GM19328 (cell line): ENCODE data around the gene SPOCK1.

Experiments
- ATAC-seq: cut with Tn5 transposase; IDR thresholded peaks from one replicate; pipeline ENCODE4 v1.9.1; 2021; ENCODE audit warnings: mild to moderate bottlenecking, moderate library complexity; ENCODE audit not compliant: unreplicated experiment

SPOCK1 gene

DNA sequence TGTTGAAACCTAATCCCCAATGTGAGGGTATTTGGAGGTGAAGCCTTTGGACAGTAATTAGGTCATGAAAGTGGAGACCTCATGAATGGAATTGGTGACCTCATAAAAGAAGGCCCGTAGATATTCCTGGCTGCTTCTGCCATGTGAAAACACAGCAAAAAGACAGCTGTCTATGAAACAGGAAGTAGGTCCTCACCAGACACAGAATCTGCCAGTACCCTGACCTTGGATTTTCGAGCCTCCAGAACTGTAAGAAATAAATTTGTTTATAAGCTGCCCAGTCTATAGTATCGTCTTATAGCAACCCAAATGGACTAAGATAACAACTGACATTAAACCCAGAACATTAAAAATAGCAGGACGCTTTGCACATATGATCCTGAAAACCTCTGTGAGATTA, 371.1 kb downstream of the SPOCK1 start:
- ATAC-seq: no peak

DNA sequence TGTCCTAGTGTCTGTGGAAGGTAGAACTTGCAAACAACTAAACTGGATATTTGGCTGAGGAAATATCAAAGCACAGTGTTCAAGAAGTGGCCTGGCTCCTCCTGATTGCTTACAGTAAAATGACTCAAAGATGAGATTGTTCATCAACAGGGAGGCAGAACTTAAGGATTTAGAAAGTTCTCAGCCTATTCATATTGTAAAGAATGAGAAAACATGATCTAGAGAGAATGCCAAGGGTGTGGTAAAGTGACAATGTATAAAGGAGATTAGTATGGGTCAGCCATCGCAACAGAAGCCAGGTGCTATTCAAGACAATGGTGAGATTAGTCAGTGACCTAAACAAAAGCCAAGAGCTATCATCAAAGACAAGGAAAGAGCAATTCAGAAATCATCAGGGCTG, 372.3 kb downstream of the SPOCK1 start:
- no peak for ATAC-seq

DNA sequence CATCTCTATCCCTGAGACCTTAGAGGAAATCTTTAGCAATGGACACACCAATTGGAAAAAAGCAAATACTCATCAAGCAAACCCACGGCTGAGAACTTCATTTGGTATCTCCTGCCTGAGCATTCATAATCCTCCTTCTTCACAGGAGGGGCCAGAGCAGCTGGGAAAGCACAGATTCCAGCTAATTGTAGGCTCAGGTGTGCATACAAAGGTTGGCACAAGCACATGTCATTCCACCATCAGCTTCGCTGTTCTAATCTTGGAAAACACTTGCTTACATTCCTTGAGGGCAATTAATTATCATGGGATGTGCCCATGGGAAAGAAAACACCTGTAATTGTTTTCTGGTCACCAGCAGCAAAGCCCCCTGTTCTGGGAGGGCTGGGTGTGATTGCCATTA, 376.6 kb downstream of the SPOCK1 start:
- no peak for ATAC-seq

DNA sequence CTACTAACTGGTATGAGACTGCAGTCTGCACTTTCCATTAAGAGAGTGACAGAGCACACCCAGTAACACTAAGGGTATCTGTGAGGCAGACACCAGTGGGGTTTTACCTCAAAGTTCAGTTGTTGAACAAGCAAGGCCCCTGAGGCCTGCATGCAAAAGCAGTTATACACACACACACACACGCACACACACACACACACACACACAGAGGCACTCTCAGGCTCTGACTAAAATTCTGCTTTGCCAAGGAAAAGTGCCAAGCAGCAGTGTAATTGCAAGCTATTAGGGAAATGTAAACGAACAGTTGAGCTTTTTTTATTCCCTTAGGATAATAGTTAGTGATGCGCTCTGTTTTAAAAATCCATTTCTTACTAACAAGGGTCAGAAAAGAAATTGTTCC, 377.1 kb downstream of the SPOCK1 start:
- ATAC-seq: no peak

- ATAC-seq: no peak
Measured at GRCh38 chr5:137119321-137119720, 379.8 kb downstream of the SPOCK1 start.

- ATAC-seq: no peak
Measured at GRCh38 chr5:137118629-137119028, 380.5 kb downstream of the SPOCK1 start.

- ATAC-seq: no peak
Measured at GRCh38 chr5:137115152-137115551, 384.0 kb downstream of the SPOCK1 start.

DNA sequence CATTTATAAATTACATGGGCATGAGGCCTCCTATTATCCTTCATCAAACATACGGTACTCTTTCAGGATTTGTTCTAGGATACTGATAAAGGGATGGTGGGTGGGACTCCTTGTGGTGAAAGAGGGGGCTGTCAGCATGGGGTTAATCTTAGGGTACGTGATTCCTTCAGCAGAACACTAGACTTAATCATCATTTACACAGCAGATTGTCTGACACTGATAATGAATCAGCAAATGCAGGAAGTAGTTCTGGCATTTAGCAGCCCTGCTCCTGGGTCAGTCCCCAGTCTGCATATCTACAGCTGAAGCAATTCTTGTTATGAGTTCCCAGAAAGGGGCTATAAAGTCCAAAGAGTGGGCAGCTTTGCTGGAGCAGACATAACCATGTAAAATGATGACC, 384.6 kb downstream of the SPOCK1 start:
- no peak for ATAC-seq

DNA sequence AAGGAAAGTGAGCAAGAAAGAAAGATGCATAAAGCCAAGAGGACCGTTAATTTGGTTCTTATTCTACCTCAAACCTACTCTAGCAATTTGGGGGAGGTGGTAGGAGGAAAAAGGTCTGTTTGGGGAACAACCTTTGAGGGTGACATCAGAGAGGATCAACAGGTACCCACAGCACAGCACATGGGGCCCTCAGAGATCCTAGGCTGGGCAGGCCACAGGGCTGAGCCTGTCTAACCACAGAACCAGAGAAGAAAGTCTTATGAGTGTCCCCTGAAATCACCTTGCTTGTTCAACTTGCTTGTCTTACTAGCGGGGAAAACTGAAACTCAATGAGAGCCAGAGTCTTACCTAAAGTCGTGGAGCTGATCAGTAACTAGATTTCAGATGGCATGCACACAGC, 385.2 kb downstream of the SPOCK1 start:
- ATAC-seq: no peak

GRCh38 chr5:137113161-137113560, 386.0 kb downstream of the SPOCK1 start:
- no peak for ATAC-seq

DNA sequence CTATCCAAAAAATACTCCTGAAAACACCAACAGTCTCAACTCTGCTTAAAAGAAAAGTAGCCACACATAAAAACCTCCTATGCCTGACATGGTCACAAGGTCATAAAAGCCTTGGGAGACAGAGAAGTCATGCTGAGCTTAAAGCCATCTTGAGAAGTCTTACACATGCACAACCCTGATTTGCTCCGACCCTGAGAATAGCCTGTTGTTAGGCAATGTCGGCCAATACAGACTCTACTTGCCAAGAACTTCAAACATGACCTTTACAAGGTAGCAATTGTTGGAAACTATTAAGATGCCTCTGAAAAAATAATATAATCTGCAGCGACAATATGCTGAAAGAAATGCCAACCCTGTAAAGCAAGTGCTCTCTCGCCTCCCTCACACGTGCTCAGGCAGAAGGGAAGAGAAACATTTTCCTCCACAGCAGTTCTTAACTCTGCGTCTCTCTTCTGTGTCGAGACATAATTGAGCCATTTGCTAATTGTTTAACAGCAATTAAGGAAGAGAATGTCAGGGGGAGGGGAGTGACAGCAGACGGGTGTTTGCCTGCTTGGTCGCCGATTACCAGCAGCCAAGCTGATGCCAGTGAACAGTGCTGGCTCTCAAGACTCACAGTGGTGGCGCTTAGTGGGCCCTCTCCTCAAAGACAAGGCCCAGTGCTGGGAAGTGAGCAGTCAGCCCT, 393.6 kb downstream of the SPOCK1 start:
- ATAC-seq: no peak

GRCh38 chr5:137101544-137101943, 397.6 kb downstream of the SPOCK1 start:
- no peak for ATAC-seq

GRCh38 chr5:137099651-137100050, 399.5 kb downstream of the SPOCK1 start:
- ATAC-seq: no peak

DNA sequence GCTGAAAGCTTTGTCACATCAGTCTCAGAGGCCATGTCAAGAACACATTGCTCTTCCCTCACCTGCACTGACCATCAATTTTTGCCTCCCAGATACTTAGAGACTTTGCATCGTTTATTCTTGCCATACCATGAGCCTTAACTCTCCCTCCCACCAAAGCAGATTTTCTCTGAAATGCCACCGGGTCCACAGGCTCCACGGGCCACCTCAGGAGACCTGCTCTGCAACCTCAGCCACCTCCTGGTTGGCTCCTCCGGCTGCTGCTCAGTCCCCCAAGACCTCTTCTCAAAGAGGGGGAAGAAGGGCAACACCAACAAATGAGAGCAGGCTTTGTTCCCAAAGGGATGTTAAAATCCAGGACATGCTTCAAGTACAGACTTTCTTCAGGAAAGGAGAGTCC, 400.5 kb downstream of the SPOCK1 start:
- ATAC-seq: no peak

GRCh38 chr5:137098238-137098637, 400.9 kb downstream of the SPOCK1 start:
- no peak for ATAC-seq

- no peak for ATAC-seq
Measured at GRCh38 chr5:137097203-137097602, 401.9 kb downstream of the SPOCK1 start.

DNA sequence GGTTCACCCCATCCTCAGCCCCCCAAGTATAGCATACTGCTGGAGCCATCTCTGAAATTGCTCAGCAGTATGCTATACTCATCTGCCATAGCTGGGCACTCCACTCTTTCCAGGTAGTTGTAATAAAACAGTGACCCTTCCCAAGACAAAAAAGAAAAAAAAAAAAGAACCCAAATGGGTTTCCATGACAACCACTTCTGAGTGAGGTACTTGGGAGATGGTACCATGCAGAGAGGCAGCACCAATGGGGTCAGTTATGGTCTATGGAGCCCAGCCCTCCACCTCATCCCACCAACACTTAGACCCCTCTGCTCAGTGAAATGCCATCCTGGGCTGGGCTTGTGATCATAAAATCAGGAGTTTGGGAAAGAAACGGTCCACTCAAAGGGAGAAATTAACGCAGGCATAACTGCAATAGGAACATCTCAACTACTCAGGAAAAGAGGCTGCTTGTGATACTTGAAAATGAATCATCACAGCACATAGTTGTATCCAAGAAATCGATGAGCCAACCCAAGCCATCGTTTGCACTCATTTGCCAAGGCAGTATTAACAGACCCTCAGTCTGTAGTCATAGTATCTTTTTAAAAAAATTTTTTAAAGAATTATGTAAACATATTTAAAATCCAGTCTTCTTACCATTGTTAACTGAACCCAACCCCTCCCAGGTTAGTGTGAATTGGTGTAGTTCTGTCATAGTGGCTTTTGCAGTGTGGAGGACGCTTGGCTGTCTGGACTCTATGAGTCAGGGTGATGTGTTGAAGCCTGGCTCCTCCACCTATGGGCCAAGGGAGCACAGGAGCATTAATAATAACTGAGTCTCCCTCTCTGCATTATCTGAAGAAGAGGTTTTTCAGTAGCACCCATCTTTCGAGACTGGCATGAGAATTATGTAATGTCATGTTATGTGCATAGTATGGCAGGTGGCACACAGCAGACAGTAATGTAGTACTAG, 402.7 kb downstream of the SPOCK1 start:
- no peak for ATAC-seq

- no peak for ATAC-seq
Measured at GRCh38 chr5:137095597-137095996, 403.5 kb downstream of the SPOCK1 start.

- no peak for ATAC-seq
Measured at GRCh38 chr5:137092831-137093230, 406.3 kb downstream of the SPOCK1 start.

- ATAC-seq: no peak
Measured at GRCh38 chr5:137091472-137091871, 407.7 kb downstream of the SPOCK1 start.

GRCh38 chr5:137090721-137091120, 408.4 kb downstream of the SPOCK1 start:
- ATAC-seq: no peak

- ATAC-seq: no peak
Measured at GRCh38 chr5:137090151-137090550, 409.0 kb downstream of the SPOCK1 start.
